SK-N-MC (cell line): ENCODE measurements around the gene LGALS3BP.

Experiments used
- DNase-seq: peaks from one replicate; pipeline ENCODE4 v3.0.0-alpha.2; 2011; ENCODE audit warnings: low read depth, low spot score
- H3K27ac ChIP-seq: fragments of 200-600 bp; sonication (generic); 2 replicates; pipeline ENCODE4 v1.5.1; 2016; ENCODE audit warnings: mixed run types
- H3K36me3 ChIP-seq: fragments of 200-600 bp; sonication (generic); 2 replicates; pipeline ENCODE4 v1.6.1; 2017; ENCODE audit warnings: antibody characterized with exemption, low read length, mixed read lengths; ENCODE audit not compliant: insufficient read depth
- H3K4me3 ChIP-seq: fragments of 200-600 bp; sonication (generic); 2 replicates; pipeline ENCODE4 v1.5.1; 2016
- H3K9ac ChIP-seq: fragments of 200-600 bp; sonication (generic); 2 replicates; pipeline ENCODE4 v1.8.0; 2017; ENCODE audit warnings: mixed run types, mixed read lengths; ENCODE audit not compliant: insufficient read length
- H3K9me3 ChIP-seq: fragments of 200-600 bp; sonication (generic); 2 replicates; pipeline ENCODE4 v1.6.1; 2017; ENCODE audit warnings: low read depth, mild to moderate bottlenecking, antibody characterized with exemption, low read length, moderate library complexity, mixed read lengths
- EZH2 ChIP-seq: fragments of 200-600 bp; sonication (generic); IDR thresholded peaks from one replicate; pipeline ENCODE4 v1.6.1; 2017; ENCODE audit warnings: antibody characterized with exemption
- FOXP2 ChIP-seq: optimal IDR thresholded peaks from 2 replicates; pipeline ENCODE3; 2011; ENCODE audit warnings: mild to moderate bottlenecking, moderate library complexity; ENCODE audit not compliant: insufficient read depth; ENCODE audit errors: extremely low read length, control extremely low read depth
- POLR2AphosphoS5 ChIP-seq: IDR thresholded peaks from 2 replicates; pipeline ENCODE4 v1.6.1; 2012; ENCODE audit warnings: mild to moderate bottlenecking, low read depth, low read length, borderline replicate concordance

LGALS3BP gene

GRCh38 chr17:78924481-78925151 lies 55.1 kb downstream of the LGALS3BP start:
- Histone ChIP-seq H3K36me3 (no peaks in the 10 kb centered on the region), H3K9me3 (no peaks in the 10 kb centered on the region), H3K9ac (peak overlapping the region; percentile 74), H3K4me3 (peak overlapping the region; percentile 87), H3K27ac (no peak overlapping the region)
- TF ChIP-seq POLR2AphosphoS5 = no peak
- TF ChIP-seq EZH2 = no peak
- TF ChIP-seq FOXP2 = no peak
- no peak for DNase-seq

GRCh38 chr17:78923660-78924453 lies 55.9 kb downstream of the LGALS3BP start:
- TF ChIP-seq POLR2AphosphoS5 = no peak
- TF ChIP-seq FOXP2 = no peak
- no peak for TF ChIP-seq EZH2
- Histone ChIP-seq H3K27ac (no peak overlapping the region), H3K9me3 (no peaks in the 10 kb centered on the region), H3K4me3 (peak overlapping the region; percentile 87), H3K36me3 (no peaks in the 10 kb centered on the region), H3K9ac (peak overlapping the region; percentile 74)
- no peak for DNase-seq

- H3K36me3 ChIP-seq = no peaks in the 10 kb centered on the region
- no peaks in the 10 kb centered on the region for H3K9me3 ChIP-seq
- H3K9ac ChIP-seq = no peak overlapping the region
- TF ChIP-seq EZH2 = no peak
- no peak for TF ChIP-seq POLR2AphosphoS5
- peak overlapping the region; percentile 87 for H3K4me3 ChIP-seq
- H3K27ac ChIP-seq = no peak overlapping the region
- DNase-seq = no peak
These were observed 56.8 kb downstream of the LGALS3BP start for GRCh38 chr17:78922816-78923498.

GRCh38 chr17:78921437-78921971 lies 58.2 kb downstream of the LGALS3BP start:
- no peak for DNase-seq
- no peak overlapping the region for H3K4me3 ChIP-seq
- no peak for TF ChIP-seq POLR2AphosphoS5
- no peaks in the 10 kb centered on the region for H3K9me3 ChIP-seq
- no peak overlapping the region for H3K9ac ChIP-seq
- H3K27ac ChIP-seq = peak overlapping the region; percentile 60; the same call in 1 of the 2 replicates
- H3K36me3 ChIP-seq = 0 out of 2 replicates have a peak, but pooled peaks cover 3% of the 10 kb centered on the region
